ENCODE measurements around the gene KRT85. TPM values are rescaled to one million over a fixed set of nuclear protein-coding genes. Genes with fewer than 3 reads are reported as not detected.

KRT85 gene
- total and polyA plus RNA-seq, 4 donors, result not detected

- WGBS, 2 donors, result 89 to 93% methylated on average over 20 of the region's 20 CpGs
- TF ChIP-seq CTCF (IDR thresholded peaks at IDR 0.05; ENCODE audit: control extremely low read depth, extremely low read depth), result no peak
- no peak for DNase-seq
Observed at GRCh38 chr12:52356762-52357580, 10.3 kb downstream of the KRT85 start.

GRCh38 chr12:52356031-52356761 is 11.1 kb downstream of the KRT85 start:
- no peak for ATAC-seq (ENCODE audit: insufficient read depth, low FRiP score)
- Histone ChIP-seq H3K36me3 (ENCODE audit: control insufficient read depth in 4 of 4, insufficient read depth in 4 of 4, low read length in 4 of 4) (no peaks in the 10 kb centered on the region), H3K4me3 (no peak overlapping the region), H3K9me3 (ENCODE audit: control insufficient read depth in 4 of 4, insufficient read depth in 3 of 4, low read length in 3 of 4) (no peaks in the 10 kb centered on the region), H3K27ac (ENCODE audit: low read depth in 1 of 2, low read length in 1 of 2) (no peak overlapping the region), H3K27me3 (ENCODE audit: control insufficient read depth in 3 of 3, insufficient read depth in 3 of 3, low read length in 2 of 3) (peaks cover 0 to 2% (median 0%) of the 10 kb centered on the region in 3 donors), H3K9ac (ENCODE audit: insufficient read depth in 1 of 2, low read length in 2 of 2) (no peak overlapping the region), H3K4me1 (ENCODE audit: control insufficient read depth in 5 of 5, insufficient read depth in 5 of 5, low read length in 5 of 5) (peaks cover 0 to 22% (median 3%) of the 10 kb centered on the region in 5 donors)
- WGBS, 2 donors, result 90 to 95% methylated on average over 56 of the region's 56 CpGs
- no peak for TF ChIP-seq CTCF (IDR thresholded peaks at IDR 0.05; ENCODE audit: control extremely low read depth, extremely low read depth)
- no peak for DNase-seq

More at GRCh38 chr12:52356762-52357580, 10.3 kb downstream of the KRT85 start:
- Histone ChIP-seq H3K9ac (ENCODE audit: insufficient read depth in 1 of 2, low read length in 2 of 2) (no peak overlapping the region), H3K4me3 (no peak overlapping the region), H3K36me3 (ENCODE audit: control insufficient read depth in 4 of 4, insufficient read depth in 4 of 4, low read length in 4 of 4) (no peaks in the 10 kb centered on the region), H3K27me3 (ENCODE audit: control insufficient read depth in 3 of 3, insufficient read depth in 3 of 3, low read length in 2 of 3) (peaks cover 0 to 2% (median 0%) of the 10 kb centered on the region in 3 donors), H3K27ac (ENCODE audit: low read depth in 1 of 2, low read length in 1 of 2) (no peak overlapping the region), H3K9me3 (ENCODE audit: control insufficient read depth in 4 of 4, insufficient read depth in 3 of 4, low read length in 3 of 4) (no peaks in the 10 kb centered on the region), H3K4me1 (ENCODE audit: control insufficient read depth in 5 of 5, insufficient read depth in 5 of 5, low read length in 5 of 5) (peaks cover 0 to 16% (median 1%) of the 10 kb centered on the region in 5 donors)
- no peak for ATAC-seq (ENCODE audit: insufficient read depth, low FRiP score)

DNA sequence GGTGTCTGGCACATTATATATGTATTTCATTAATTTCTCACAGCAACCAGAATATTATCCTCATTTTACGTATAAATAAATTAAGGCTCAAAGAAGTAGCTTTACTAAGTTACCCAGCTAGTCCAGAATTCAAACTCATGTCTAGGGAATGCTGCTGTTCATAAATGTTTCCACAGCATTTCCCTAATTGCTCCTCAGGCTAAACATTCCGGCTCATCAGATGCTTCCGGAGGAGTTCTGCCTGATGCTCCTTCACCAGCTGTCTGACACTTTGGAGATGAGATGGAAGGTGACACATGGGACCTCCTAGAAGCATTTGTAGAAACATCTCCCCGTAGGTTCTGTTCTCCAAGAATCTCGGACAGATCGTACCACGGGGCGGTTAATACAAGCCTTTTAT is 12.1 kb downstream of the KRT85 start:
- WGBS, 2 donors, result 91 to 94% methylated on average over 8 of the region's 8 CpGs
- H3K27ac ChIP-seq (ENCODE audit: low read depth in 1 of 2, low read length in 1 of 2), result no peak overlapping the region
- ATAC-seq (ENCODE audit: insufficient read depth, low FRiP score) (no peak), DNase-seq (no peak)
- H3K9me3 ChIP-seq (ENCODE audit: control insufficient read depth in 4 of 4, insufficient read depth in 3 of 4, low read length in 3 of 4), result no peaks in the 10 kb centered on the region
- TF ChIP-seq CTCF (IDR thresholded peaks at IDR 0.05; ENCODE audit: control extremely low read depth, extremely low read depth), result no peak
- H3K4me3 ChIP-seq, result no peak overlapping the region
- no peaks in the 10 kb centered on the region for H3K36me3 ChIP-seq (ENCODE audit: control insufficient read depth in 4 of 4, insufficient read depth in 4 of 4, low read length in 4 of 4)
- peaks cover 0 to 2% (median 0%) of the 10 kb centered on the region in 3 donors for H3K27me3 ChIP-seq (ENCODE audit: control insufficient read depth in 3 of 3, insufficient read depth in 3 of 3, low read length in 2 of 3)
- H3K4me1 ChIP-seq (ENCODE audit: control insufficient read depth in 5 of 5, insufficient read depth in 5 of 5, low read length in 5 of 5), result peaks cover 0 to 16% (median 3%) of the 10 kb centered on the region in 5 donors
- H3K9ac ChIP-seq (ENCODE audit: insufficient read depth in 1 of 2, low read length in 2 of 2), result no peak overlapping the region

Measured in lung (tissue), 12 donors.